Measurements from ENCODE around the gene FSIP1. TPM values are rescaled to one million over a fixed set of nuclear protein-coding genes. Genes with fewer than 3 reads are reported as not detected.
A peak's percentile ranks its signal among the peaks of the same experiment; 100 is the strongest.

Gene FSIP1
- total RNA-seq, 1 donor from 2014 or later: 0.85 TPM

GRCh38 chr15:39680868-39681267 is 101.8 kb downstream of the FSIP1 start:
- DNase-seq: no peak

- no peak for DNase-seq
Measured at GRCh38 chr15:39672666-39673065, 110.0 kb downstream of the FSIP1 start.

- no peak for DNase-seq
Measured at GRCh38 chr15:39672184-39672583, 110.5 kb downstream of the FSIP1 start.

- no peak for DNase-seq
Measured at GRCh38 chr15:39670687-39671086, 112.0 kb downstream of the FSIP1 start.

GRCh38 chr15:39669661-39670060 is 113.0 kb downstream of the FSIP1 start:
- no peak for DNase-seq

GRCh38 chr15:39669241-39669640 is 113.4 kb downstream of the FSIP1 start:
- no peak for DNase-seq

GRCh38 chr15:39668457-39668856 is 114.2 kb downstream of the FSIP1 start:
- DNase-seq: no peak

GRCh38 chr15:39667382-39668127 is 115.1 kb downstream of the FSIP1 start:
- no peak for DNase-seq

- DNase-seq: peak; percentile 39
Measured at GRCh38 chr15:39666677-39667076, 116.0 kb downstream of the FSIP1 start.

- DNase-seq: no peak
Measured at GRCh38 chr15:39665629-39666250, 116.9 kb downstream of the FSIP1 start.

- DNase-seq: no peak
Measured at GRCh38 chr15:39663704-39664250, 118.9 kb downstream of the FSIP1 start.

- no peak for DNase-seq
Measured at GRCh38 chr15:39661776-39662175, 120.9 kb downstream of the FSIP1 start.

- DNase-seq: no peak
Measured at GRCh38 chr15:39658740-39659139, 123.9 kb downstream of the FSIP1 start.

- peak; percentile 60 for DNase-seq
Measured at GRCh38 chr15:39657668-39658067, 125.0 kb downstream of the FSIP1 start.

GRCh38 chr15:39657181-39657580 is 125.5 kb downstream of the FSIP1 start:
- DNase-seq: no peak

GRCh38 chr15:39654304-39654703 is 128.3 kb downstream of the FSIP1 start:
- DNase-seq: no peak

- DNase-seq: no peak
Measured at GRCh38 chr15:39651881-39652280, 130.8 kb downstream of the FSIP1 start.

- no peak for DNase-seq
Measured at GRCh38 chr15:39651295-39651694, 131.3 kb downstream of the FSIP1 start.

- DNase-seq: no peak
Measured at GRCh38 chr15:39649757-39650156, 132.9 kb downstream of the FSIP1 start.

GRCh38 chr15:39646425-39646824 is 136.2 kb downstream of the FSIP1 start:
- DNase-seq: no peak

GRCh38 chr15:39645976-39646257 is 136.7 kb downstream of the FSIP1 start:
- DNase-seq: no peak

GRCh38 chr15:39645138-39645975 is 137.3 kb downstream of the FSIP1 start:
- no peak for DNase-seq

- DNase-seq: no peak
Measured at GRCh38 chr15:39644136-39644535, 138.5 kb downstream of the FSIP1 start.
